Measurements from ENCODE around the gene FMO5. TPM values are rescaled to one million over a fixed set of nuclear protein-coding genes. Genes with fewer than 3 reads are reported as not detected.
"Not testable (repeated sequence)": the region's sequence is repeated elsewhere in the genome, so short reads cannot be mapped to it uniquely, and the experiment has no call there.

Gene FMO5
- total RNA-seq, 1 experiment from 2014 or later: 2.0 TPM

- no peak for TF ChIP-seq CTCF (IDR thresholded peaks at IDR 0.05; ENCODE audit: insufficient read depth in 1 of 2, low read depth in 1 of 2, low read length in 1 of 2, severe bottlenecking in 1 of 2, unreplicated experiment in 1 of 2)
- intact Hi-C loops (cut with micrococcal nuclease; ENCODE audit: unreplicated experiment): no loop called here
- H3K9me3 ChIP-seq: peaks cover 20% of the 10 kb centered on the region
- Mint-ChIP-seq H3K36me3 (ENCODE audit: insufficient read depth, unreplicated experiment) (peaks cover under 1% of the 10 kb centered on the region), H3K4me1 (ENCODE audit: low read depth, unreplicated experiment) (peaks cover 36% of the 10 kb centered on the region), H3K9me3 (ENCODE audit: unreplicated experiment) (no peaks in the 10 kb centered on the region), H3K4me3 (ENCODE audit: unreplicated experiment) (no peak overlapping the region), H3K27ac (ENCODE audit: unreplicated experiment) (no peak overlapping the region), H3K27me3 (ENCODE audit: insufficient read depth, unreplicated experiment) (no peaks in the 10 kb centered on the region)
- DNase-seq: no peak
- ChIA-PET POLR2A (no interaction called here), CTCF (interaction anchor here (0.7 to 1.2 kb wide), 2 partner anchors 12 to 64 kb away, joined by 3 read pairs; partner anchors contain the start of gene FMO5)
- H3K27me3 ChIP-seq (replicated peaks; ENCODE audit: control insufficient read depth, insufficient read depth, low read length): no peaks in the 10 kb centered on the region
- H3K36me3 ChIP-seq (ENCODE audit: control insufficient read depth, insufficient read depth, low read length): peaks cover 2% of the 10 kb centered on the region; the same call in 1 of the 2 replicates
- BruUV-seq (replicated peaks): no TSS peak
- H3K4me1 ChIP-seq: peaks cover 47% of the 10 kb centered on the region
- H3K4me3 ChIP-seq (ENCODE audit: low read depth, low read length): no peak overlapping the region
Measured at GRCh38 chr1:147236959-147237791, 12.0 kb upstream of the FMO5 start.

GRCh38 chr1:147236448-147236847 is 11.3 kb upstream of the FMO5 start:
- peaks cover 21% of the 10 kb centered on the region for H3K9me3 ChIP-seq
- DNase-seq: no peak
- Mint-ChIP-seq H3K36me3 (ENCODE audit: insufficient read depth, unreplicated experiment) (no peaks in the 10 kb centered on the region), H3K9me3 (ENCODE audit: unreplicated experiment) (no peaks in the 10 kb centered on the region), H3K27ac (ENCODE audit: unreplicated experiment) (no peak overlapping the region), H3K4me3 (ENCODE audit: unreplicated experiment) (no peak overlapping the region), H3K27me3 (ENCODE audit: insufficient read depth, unreplicated experiment) (no peaks in the 10 kb centered on the region), H3K4me1 (ENCODE audit: low read depth, unreplicated experiment) (peaks cover 34% of the 10 kb centered on the region)
- ChIA-PET POLR2A (no interaction called here), CTCF (no interaction called here)
- peaks cover 40% of the 10 kb centered on the region for H3K4me1 ChIP-seq
- TF ChIP-seq CTCF (IDR thresholded peaks at IDR 0.05; ENCODE audit: insufficient read depth in 1 of 2, low read depth in 1 of 2, low read length in 1 of 2, severe bottlenecking in 1 of 2, unreplicated experiment in 1 of 2): no peak
- BruUV-seq (replicated peaks): no TSS peak
- peaks cover 2% of the 10 kb centered on the region; the same call in 1 of the 2 replicates for H3K36me3 ChIP-seq (ENCODE audit: control insufficient read depth, insufficient read depth, low read length)
- no peaks in the 10 kb centered on the region for H3K27me3 ChIP-seq (replicated peaks; ENCODE audit: control insufficient read depth, insufficient read depth, low read length)
- intact Hi-C loops (cut with micrococcal nuclease; ENCODE audit: unreplicated experiment): no loop called here
- no peak overlapping the region for H3K4me3 ChIP-seq (ENCODE audit: low read depth, low read length)

GRCh38 chr1:147235822-147236221 is 10.7 kb upstream of the FMO5 start:
- Mint-ChIP-seq H3K27me3 (ENCODE audit: insufficient read depth, unreplicated experiment) (no peaks in the 10 kb centered on the region), H3K4me3 (ENCODE audit: unreplicated experiment) (no peak overlapping the region), H3K4me1 (ENCODE audit: low read depth, unreplicated experiment) (peaks cover 28% of the 10 kb centered on the region), H3K27ac (ENCODE audit: unreplicated experiment) (no peak overlapping the region), H3K36me3 (ENCODE audit: insufficient read depth, unreplicated experiment) (no peaks in the 10 kb centered on the region), H3K9me3 (ENCODE audit: unreplicated experiment) (peaks cover 6% of the 10 kb centered on the region)
- POLR2A ChIA-PET: no interaction called here
- BruUV-seq (replicated peaks): no TSS peak
- Histone ChIP-seq H3K27me3 (replicated peaks; ENCODE audit: control insufficient read depth, insufficient read depth, low read length) (no peaks in the 10 kb centered on the region), H3K36me3 (ENCODE audit: control insufficient read depth, insufficient read depth, low read length) (peaks cover 2% of the 10 kb centered on the region; the same call in 1 of the 2 replicates), H3K4me3 (ENCODE audit: low read depth, low read length) (no peak overlapping the region), H3K4me1 (peaks cover 38% of the 10 kb centered on the region), H3K9me3 (peaks cover 21% of the 10 kb centered on the region)
- CTCF ChIA-PET: no interaction called here
- no peak for TF ChIP-seq CTCF (IDR thresholded peaks at IDR 0.05; ENCODE audit: insufficient read depth in 1 of 2, low read depth in 1 of 2, low read length in 1 of 2, severe bottlenecking in 1 of 2, unreplicated experiment in 1 of 2)
- intact Hi-C loops (cut with micrococcal nuclease; ENCODE audit: unreplicated experiment): no loop called here
- no peak for DNase-seq

- peaks cover 11% of the 10 kb centered on the region for H3K4me1 Mint-ChIP-seq (ENCODE audit: low read depth, unreplicated experiment)
- peak overlapping the region; percentile 67 for H3K27ac Mint-ChIP-seq (ENCODE audit: unreplicated experiment)
- H3K4me3 Mint-ChIP-seq (ENCODE audit: unreplicated experiment); H3K36me3 ChIP-seq (ENCODE audit: control insufficient read depth, insufficient read depth, low read length); H3K27me3 ChIP-seq (replicated peaks; ENCODE audit: control insufficient read depth, insufficient read depth, low read length); H3K9me3 Mint-ChIP-seq (ENCODE audit: unreplicated experiment); H3K27me3 Mint-ChIP-seq (ENCODE audit: insufficient read depth, unreplicated experiment); CTCF ChIA-PET; intact Hi-C loops (cut with micrococcal nuclease; ENCODE audit: unreplicated experiment); DNase-seq; H3K4me3 ChIP-seq (ENCODE audit: low read depth, low read length); H3K36me3 Mint-ChIP-seq (ENCODE audit: insufficient read depth, unreplicated experiment); BruUV-seq (replicated peaks); POLR2A ChIA-PET: not testable (repeated sequence)
- peaks cover 21% of the 10 kb centered on the region for H3K9me3 ChIP-seq
- H3K4me1 ChIP-seq: peaks cover 27% of the 10 kb centered on the region
Measured at GRCh38 chr1:147233903-147234302, 8.8 kb upstream of the FMO5 start.

- DNase-seq; intact Hi-C loops (cut with micrococcal nuclease; ENCODE audit: unreplicated experiment); H3K27ac Mint-ChIP-seq (ENCODE audit: unreplicated experiment); BruUV-seq (replicated peaks); H3K4me3 ChIP-seq (ENCODE audit: low read depth, low read length); H3K4me1 ChIP-seq; CTCF ChIA-PET; H3K4me1 Mint-ChIP-seq (ENCODE audit: low read depth, unreplicated experiment); H3K36me3 ChIP-seq (ENCODE audit: control insufficient read depth, insufficient read depth, low read length); H3K27me3 ChIP-seq (replicated peaks; ENCODE audit: control insufficient read depth, insufficient read depth, low read length); POLR2A ChIA-PET; H3K4me3 Mint-ChIP-seq (ENCODE audit: unreplicated experiment); H3K36me3 Mint-ChIP-seq (ENCODE audit: insufficient read depth, unreplicated experiment); H3K27me3 Mint-ChIP-seq (ENCODE audit: insufficient read depth, unreplicated experiment); H3K9me3 Mint-ChIP-seq (ENCODE audit: unreplicated experiment): not testable (repeated sequence)
- H3K9me3 ChIP-seq: peaks cover 10% of the 10 kb centered on the region
Measured at GRCh38 chr1:147231032-147231431, 5.9 kb upstream of the FMO5 start.

Measured in Caco-2 (cell line).